ENCODE measurements around the gene OR10A3.

The OR10A3 gene

DNA sequence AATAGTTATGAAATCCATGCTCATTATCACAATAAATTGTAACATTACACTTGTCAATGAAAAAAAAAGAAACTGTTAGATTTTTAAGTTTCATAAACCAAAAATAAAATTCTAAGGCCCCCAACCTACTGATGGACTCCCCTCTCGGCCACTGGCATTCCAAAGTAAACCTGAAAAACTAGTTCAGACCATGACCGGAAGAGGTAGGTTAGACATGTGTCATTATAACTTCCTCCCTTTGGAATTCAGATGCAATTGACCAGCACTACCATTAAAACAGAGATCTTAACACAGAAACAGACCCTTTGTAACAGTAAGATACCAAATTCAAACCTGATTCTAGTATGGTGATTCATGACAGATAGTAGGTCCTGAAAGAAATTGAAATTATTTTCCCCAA lies 23.4 kb downstream of the OR10A3 start:
- H3K9ac ChIP-seq (ENCODE audit: low read length) = no peak overlapping the region
- H3K27me3 ChIP-seq (ENCODE audit: insufficient read depth, low read length) = no peaks in the 10 kb centered on the region
- H3K9me3 ChIP-seq (ENCODE audit: low read length) = no peaks in the 10 kb centered on the region
- H2AFZ ChIP-seq (ENCODE audit: low read length) = no peak overlapping the region
- H4K20me1 ChIP-seq (ENCODE audit: insufficient read depth, low read length) = no peaks in the 10 kb centered on the region
- H3F3A ChIP-seq (ENCODE audit: insufficient read depth, low read length) = no peaks in the 10 kb centered on the region
- TF ChIP-seq EZH2 (IDR thresholded peaks at IDR 0.05; ENCODE audit: borderline replicate concordance, low read length) = no peak
- no peak for TF ChIP-seq CTCF (IDR thresholded peaks at IDR 0.05; ENCODE audit: low read length)
- no peak overlapping the region for H3K27ac ChIP-seq (ENCODE audit: low read depth, low read length, poor library complexity, severe bottlenecking)
- H3K9me2 ChIP-seq (ENCODE audit: low read depth, low read length) = no peaks in the 10 kb centered on the region
- no peak overlapping the region for H3K4me2 ChIP-seq (ENCODE audit: low read length)
- no peaks in the 10 kb centered on the region for H3K79me2 ChIP-seq (ENCODE audit: insufficient read depth, low read length)
- H3K4me1 ChIP-seq (ENCODE audit: insufficient read depth, low read length, severe bottlenecking) = no peaks in the 10 kb centered on the region
- H3K36me3 ChIP-seq (ENCODE audit: insufficient read depth, low read length) = no peaks in the 10 kb centered on the region
- no peak overlapping the region for H3K4me3 ChIP-seq (ENCODE audit: low read depth, low read length, poor library complexity, severe bottlenecking)

- H3K9ac ChIP-seq (ENCODE audit: low read length) = no peak overlapping the region
- no peaks in the 10 kb centered on the region for H3K4me1 ChIP-seq (ENCODE audit: insufficient read depth, low read length, severe bottlenecking)
- no peaks in the 10 kb centered on the region for H3K79me2 ChIP-seq (ENCODE audit: insufficient read depth, low read length)
- TF ChIP-seq EZH2 (IDR thresholded peaks at IDR 0.05; ENCODE audit: borderline replicate concordance, low read length) = no peak
- TF ChIP-seq CTCF (IDR thresholded peaks at IDR 0.05; ENCODE audit: low read length) = no peak
- H3K9me3 ChIP-seq (ENCODE audit: low read length) = no peaks in the 10 kb centered on the region
- H3K27ac ChIP-seq (ENCODE audit: low read depth, low read length, poor library complexity, severe bottlenecking) = no peak overlapping the region
- no peaks in the 10 kb centered on the region for H3K9me2 ChIP-seq (ENCODE audit: low read depth, low read length)
- H3F3A ChIP-seq (ENCODE audit: insufficient read depth, low read length) = no peaks in the 10 kb centered on the region
- H4K20me1 ChIP-seq (ENCODE audit: insufficient read depth, low read length) = no peaks in the 10 kb centered on the region
- H2AFZ ChIP-seq (ENCODE audit: low read length) = no peak overlapping the region
- no peak overlapping the region for H3K4me2 ChIP-seq (ENCODE audit: low read length)
- no peaks in the 10 kb centered on the region for H3K36me3 ChIP-seq (ENCODE audit: insufficient read depth, low read length)
- H3K27me3 ChIP-seq (ENCODE audit: insufficient read depth, low read length) = no peaks in the 10 kb centered on the region
- H3K4me3 ChIP-seq (ENCODE audit: low read depth, low read length, poor library complexity, severe bottlenecking) = no peak overlapping the region
Observed at GRCh38 chr11:7911011-7911410, 30.5 kb downstream of the OR10A3 start.

DNA sequence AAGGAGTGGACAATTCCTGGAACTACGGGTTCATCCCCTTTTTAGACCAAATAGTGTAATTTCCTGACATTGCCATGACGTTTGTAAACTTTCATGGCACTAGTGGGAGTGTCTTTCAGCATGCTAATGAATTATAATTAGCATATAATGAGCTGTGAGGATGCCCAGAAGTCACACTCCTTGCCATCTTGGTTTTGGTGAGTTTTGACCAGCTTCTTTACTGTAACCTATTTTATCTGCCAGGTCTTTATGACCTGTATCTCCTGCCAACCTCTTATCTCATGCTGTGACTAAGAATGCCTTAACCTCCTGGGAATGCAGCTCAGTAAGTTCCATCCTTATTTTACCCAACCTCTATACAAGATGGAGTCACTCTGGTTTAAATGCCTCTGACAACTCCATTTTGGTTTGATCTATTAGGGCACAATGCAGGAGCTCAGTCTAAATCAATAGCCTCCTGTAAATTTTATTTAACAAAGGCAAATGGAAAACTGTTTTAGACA lies 31.2 kb downstream of the OR10A3 start:
- no peaks in the 10 kb centered on the region for H3K9me2 ChIP-seq (ENCODE audit: low read depth, low read length)
- TF ChIP-seq CTCF (IDR thresholded peaks at IDR 0.05; ENCODE audit: low read length) = no peak
- TF ChIP-seq EZH2 (IDR thresholded peaks at IDR 0.05; ENCODE audit: borderline replicate concordance, low read length) = no peak
- H3K4me3 ChIP-seq (ENCODE audit: low read depth, low read length, poor library complexity, severe bottlenecking) = no peak overlapping the region
- H3K9ac ChIP-seq (ENCODE audit: low read length) = no peak overlapping the region
- H3K4me1 ChIP-seq (ENCODE audit: insufficient read depth, low read length, severe bottlenecking) = no peaks in the 10 kb centered on the region
- no peaks in the 10 kb centered on the region for H3K36me3 ChIP-seq (ENCODE audit: insufficient read depth, low read length)
- H3K27ac ChIP-seq (ENCODE audit: low read depth, low read length, poor library complexity, severe bottlenecking) = no peak overlapping the region
- no peaks in the 10 kb centered on the region for H3K79me2 ChIP-seq (ENCODE audit: insufficient read depth, low read length)
- no peaks in the 10 kb centered on the region for H3K27me3 ChIP-seq (ENCODE audit: insufficient read depth, low read length)
- no peak overlapping the region for H2AFZ ChIP-seq (ENCODE audit: low read length)
- no peak overlapping the region for H3K4me2 ChIP-seq (ENCODE audit: low read length)
- no peaks in the 10 kb centered on the region for H4K20me1 ChIP-seq (ENCODE audit: insufficient read depth, low read length)
- H3K9me3 ChIP-seq (ENCODE audit: low read length) = no peaks in the 10 kb centered on the region
- H3F3A ChIP-seq (ENCODE audit: insufficient read depth, low read length) = no peaks in the 10 kb centered on the region

Data from OCI-LY1 (cell line).